HepG2 (cell line): ENCODE data around the gene C11orf86. TPM values are rescaled to one million over a fixed set of nuclear protein-coding genes. Genes with fewer than 3 reads are reported as not detected.
A peak's percentile ranks its signal among the peaks of the same experiment; 100 is the strongest.

ENCODE experiments used
- AHR ChIP-seq: IDR thresholded peaks from 2 replicates; pipeline ENCODE4 v1.6.1; 2018; ENCODE audit warnings: missing genetic modification reagents, missing compliant biosample characterization
- ATF1 ChIP-seq: IDR thresholded peaks from 2 replicates; pipeline ENCODE4 v1.6.1; 2016; ENCODE audit warnings: mild to moderate bottlenecking, control low read depth
- ATF3 ChIP-seq: sonication (generic); formaldehyde crosslinking; IDR thresholded peaks from 2 replicates; pipeline ENCODE4 v1.4.0; 2020; ENCODE audit warnings: missing genetic modification reagents
- CREB1 ChIP-seq, 2 experiments: fragments of 450-650 bp in 1 of 2; IDR thresholded peaks; 2 replicates each; pipeline ENCODE4 v1.6.1; 2016 to 2017; ENCODE audit warnings: control low read depth in 1 of 2, mild to moderate bottlenecking in 1 of 2, missing compliant biosample characterization in 1 of 2, missing genetic modification characterization in 1 of 2
- EP300 ChIP-seq, 3 experiments: sonication (generic) in 1 of 3; formaldehyde crosslinking in 1 of 3; IDR thresholded peaks; 2 replicates each; pipeline versions ENCODE4 v1.5.1 to v1.6.1; 2011 to 2020; ENCODE audit warnings: low read depth in 2 of 3, low read length in 2 of 3, borderline replicate concordance in 1 of 3, improper control_type of control experiment in 1 of 3, mild to moderate bottlenecking in 1 of 3, missing genetic modification reagents in 1 of 3, moderate library complexity in 1 of 3
- FOXC1 ChIP-seq: sonication (generic); formaldehyde crosslinking; IDR thresholded peaks from 2 replicates; pipeline ENCODE4 v1.8.0; 2022; ENCODE audit warnings: mild to moderate bottlenecking, missing genetic modification reagents, borderline replicate concordance
- FOXM1 ChIP-seq: sonication (generic); formaldehyde crosslinking; IDR thresholded peaks from 2 replicates; pipeline ENCODE4 v1.5.0; 2020; ENCODE audit warnings: missing genetic modification reagents
- IRF2 ChIP-seq: IDR thresholded peaks from 2 replicates; pipeline ENCODE4 v1.6.1; 2018; ENCODE audit warnings: missing genetic modification reagents, missing compliant biosample characterization
- ISL2 ChIP-seq: sonication (generic); formaldehyde crosslinking; IDR thresholded peaks from 2 replicates; pipeline ENCODE4 v1.5.0; 2020; ENCODE audit warnings: missing genetic modification reagents
- MED1 ChIP-seq: sonication (generic); formaldehyde crosslinking; IDR thresholded peaks from 2 replicates; pipeline ENCODE4 v1.4.0; 2020; ENCODE audit warnings: missing genetic modification reagents
- MIER3 ChIP-seq: IDR thresholded peaks from 2 replicates; pipeline ENCODE4 v1.6.1; 2016; ENCODE audit warnings: missing compliant biosample characterization, borderline replicate concordance
- MXD4 ChIP-seq: IDR thresholded peaks from 2 replicates; pipeline ENCODE4 v1.6.1; 2016; ENCODE audit warnings: mild to moderate bottlenecking, missing biosample characterization, missing genetic modification reagents
- NCOA2 ChIP-seq: sonication (generic); formaldehyde crosslinking; IDR thresholded peaks from 2 replicates; pipeline ENCODE4 v1.8.0; 2022; ENCODE audit warnings: inconsistent platforms
- NFE2 ChIP-seq: sonication (generic); formaldehyde crosslinking; IDR thresholded peaks from 2 replicates; pipeline ENCODE4 v1.4.0; 2020; ENCODE audit warnings: missing genetic modification reagents
- NFIC ChIP-seq: IDR thresholded peaks from 2 replicates; pipeline ENCODE4 v1.6.1; 2012; ENCODE audit warnings: mild to moderate bottlenecking, low read length, inconsistent platforms
- NKX3-1 ChIP-seq: sonication (generic); formaldehyde crosslinking; IDR thresholded peaks from 2 replicates; pipeline ENCODE4 v1.5.0; 2020; ENCODE audit warnings: missing genetic modification reagents
- PHF20 ChIP-seq: sonication (generic); formaldehyde crosslinking; IDR thresholded peaks from 2 replicates; pipeline ENCODE4 v1.5.0; 2020; ENCODE audit warnings: mild to moderate bottlenecking, missing genetic modification reagents
- POGZ ChIP-seq: sonication (generic); formaldehyde crosslinking; IDR thresholded peaks from 2 replicates; pipeline ENCODE4 v1.4.0; 2020; ENCODE audit warnings: mild to moderate bottlenecking, missing genetic modification reagents
- RXRB ChIP-seq: IDR thresholded peaks from 2 replicates; pipeline ENCODE4 v1.6.1; 2016; ENCODE audit warnings: borderline replicate concordance, missing genetic modification reagents, missing compliant biosample characterization
- SIX4 ChIP-seq: sonication (generic); formaldehyde crosslinking; IDR thresholded peaks from 2 replicates; pipeline ENCODE4 v1.4.0; 2020; ENCODE audit warnings: missing genetic modification reagents
- SMC3 ChIP-seq: IDR thresholded peaks from 2 replicates; pipeline ENCODE4 v1.6.1; 2011; ENCODE audit warnings: low read length, improper control_type of control experiment
- TBP ChIP-seq: sonication (generic); formaldehyde crosslinking; IDR thresholded peaks from 2 replicates; pipeline ENCODE4 v1.5.0; 2020; ENCODE audit warnings: missing genetic modification reagents
- XBP1 ChIP-seq: sonication (generic); formaldehyde crosslinking; IDR thresholded peaks from 2 replicates; pipeline ENCODE4 v1.5.0; 2020; ENCODE audit warnings: missing genetic modification reagents
- ZNF335 ChIP-seq: sonication (generic); formaldehyde crosslinking; IDR thresholded peaks from 2 replicates; pipeline ENCODE4 v1.4.0; 2020; ENCODE audit warnings: missing genetic modification reagents
- ZNF33A ChIP-seq: sonication (generic); formaldehyde crosslinking; IDR thresholded peaks from 2 replicates; pipeline ENCODE4 v1.5.1; 2020; ENCODE audit warnings: missing genetic modification reagents, mild to moderate bottlenecking, moderate library complexity, borderline replicate concordance
- ZNF7 ChIP-seq: IDR thresholded peaks from 2 replicates; pipeline ENCODE4 v1.6.1; 2016; ENCODE audit warnings: missing biosample characterization, missing genetic modification reagents
- ZNF816 ChIP-seq: sonication (generic); formaldehyde crosslinking; IDR thresholded peaks from 2 replicates; pipeline ENCODE4 v1.8.0; 2022; ENCODE audit warnings: missing genetic modification reagents, mild to moderate bottlenecking, borderline replicate concordance
- polyA plus RNA-seq, 8 experiments: library from polyadenylated mRNA; depleted of rRNA in 3 of 8; stranded (reverse) in 7 of 8; unstranded in 1 of 8; fragments of >200 nt; fragmentation: Illumina TruSeq in 4 of 8; extraction: Trizol in 4 of 8; gene quantifications; 2 replicates each; pipeline versions ENCODE4 v1.2.1 to v1.2.3, GENCODE V29; 2011 to 2016; ENCODE audit warnings: low read depth in 4 of 8, missing spikeins in 1 of 8, mixed read lengths in 1 of 8; ENCODE audit not compliant: insufficient read depth in 1 of 8
- total RNA-seq, 5 experiments: library from RNA; depleted of rRNA; stranded (reverse); fragments of >200 nt; fragmentation: Illumina TruSeq; extraction: Trizol; gene quantifications; 2 replicates each; pipeline ENCODE4 v1.2.3, GENCODE V29; 2016; ENCODE audit warnings: low read depth in 1 of 5
- TF ChIP-seq, protein P1 (sequence below): IDR thresholded peaks from 2 replicates; pipeline ENCODE4 v1.6.1; 2012; ENCODE audit warnings: low read length, improper control_type of control experiment
- TF ChIP-seq, protein P2 (sequence below): fragments of 450-650 bp; IDR thresholded peaks from 2 replicates; pipeline ENCODE4 v1.6.1; 2016

The C11orf86 gene
- total and polyA plus RNA-seq, 2 of the 13 experiments (the other 11 are each of a cell fraction or from before 2014, with no cell fraction given), result 0.11 to 0.18 TPM

GRCh38 chr11:66950112-66950535 is 25.0 kb upstream of the C11orf86 start (continued):
- TF ChIP-seq NFIC (peak; percentile 26; the same call in 1 of the 2 replicates), ATF1 (peak; percentile 72), NFE2 (CRISPR knock-in tag) (peak; percentile 86), TBP (CRISPR knock-in tag) (no peak), RXRB (CRISPR knock-in tag) (peak; percentile 53; the same call in 1 of the 2 replicates), ZNF816 (CRISPR knock-in tag) (no peak), FOXM1 (CRISPR knock-in tag) (no peak), CREB1 (IDR thresholded peaks at IDR 0.05) (peak; percentile 89), CREB1 (CRISPR knock-in tag; IDR thresholded peaks at IDR 0.05) (peak; percentile 90), ZNF33A (no peak), MED1 (CRISPR knock-in tag) (no peak), NCOA2 (CRISPR knock-in tag) (peak; percentile 11; the same call in 1 of the 2 replicates), FOXC1 (CRISPR knock-in tag) (no peak), XBP1 (no peak), PHF20 (CRISPR knock-in tag) (no peak), MIER3 (CRISPR knock-in tag) (0 out of 2 replicates have a peak, but pooled peaks have one; percentile 29), NKX3-1 (CRISPR knock-in tag) (no peak), ZNF7 (no peak), ISL2 (CRISPR knock-in tag) (no peak), AHR (CRISPR knock-in tag) (no peak), SMC3 (no peak), POGZ (CRISPR knock-in tag) (peak; percentile 39; the same call in 1 of the 2 replicates), IRF2 (CRISPR knock-in tag) (no peak), ZNF335 (CRISPR knock-in tag) (peak; percentile 39; the same call in 1 of the 2 replicates), ATF3 (peak; percentile 74), MXD4 (CRISPR knock-in tag) (no peak), EP300 (IDR thresholded peaks at IDR 0.05; ENCODE audit: low read depth in 2 of 2, low read length in 2 of 2) (peak in 1 of 2 experiments; percentile 80; a peak in 1 of 4 replicates), EP300 (CRISPR knock-in tag; IDR thresholded peaks at IDR 0.05; ENCODE audit: borderline replicate concordance) (peak; percentile 44; the same call in 1 of the 2 replicates), SIX4 (CRISPR knock-in tag) (no peak)
- TF ChIP-seq, protein P1, sequence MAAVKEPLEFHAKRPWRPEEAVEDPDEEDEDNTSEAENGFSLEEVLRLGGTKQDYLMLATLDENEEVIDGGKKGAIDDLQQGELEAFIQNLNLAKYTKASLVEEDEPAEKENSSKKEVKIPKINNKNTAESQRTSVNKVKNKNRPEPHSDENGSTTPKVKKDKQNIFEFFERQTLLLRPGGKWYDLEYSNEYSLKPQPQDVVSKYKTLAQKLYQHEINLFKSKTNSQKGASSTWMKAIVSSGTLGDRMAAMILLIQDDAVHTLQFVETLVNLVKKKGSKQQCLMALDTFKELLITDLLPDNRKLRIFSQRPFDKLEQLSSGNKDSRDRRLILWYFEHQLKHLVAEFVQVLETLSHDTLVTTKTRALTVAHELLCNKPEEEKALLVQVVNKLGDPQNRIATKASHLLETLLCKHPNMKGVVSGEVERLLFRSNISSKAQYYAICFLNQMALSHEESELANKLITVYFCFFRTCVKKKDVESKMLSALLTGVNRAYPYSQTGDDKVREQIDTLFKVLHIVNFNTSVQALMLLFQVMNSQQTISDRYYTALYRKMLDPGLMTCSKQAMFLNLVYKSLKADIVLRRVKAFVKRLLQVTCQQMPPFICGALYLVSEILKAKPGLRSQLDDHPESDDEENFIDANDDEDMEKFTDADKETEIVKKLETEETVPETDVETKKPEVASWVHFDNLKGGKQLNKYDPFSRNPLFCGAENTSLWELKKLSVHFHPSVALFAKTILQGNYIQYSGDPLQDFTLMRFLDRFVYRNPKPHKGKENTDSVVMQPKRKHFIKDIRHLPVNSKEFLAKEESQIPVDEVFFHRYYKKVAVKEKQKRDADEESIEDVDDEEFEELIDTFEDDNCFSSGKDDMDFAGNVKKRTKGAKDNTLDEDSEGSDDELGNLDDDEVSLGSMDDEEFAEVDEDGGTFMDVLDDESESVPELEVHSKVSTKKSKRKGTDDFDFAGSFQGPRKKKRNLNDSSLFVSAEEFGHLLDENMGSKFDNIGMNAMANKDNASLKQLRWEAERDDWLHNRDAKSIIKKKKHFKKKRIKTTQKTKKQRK, result no peak
- TF ChIP-seq, protein P2, sequence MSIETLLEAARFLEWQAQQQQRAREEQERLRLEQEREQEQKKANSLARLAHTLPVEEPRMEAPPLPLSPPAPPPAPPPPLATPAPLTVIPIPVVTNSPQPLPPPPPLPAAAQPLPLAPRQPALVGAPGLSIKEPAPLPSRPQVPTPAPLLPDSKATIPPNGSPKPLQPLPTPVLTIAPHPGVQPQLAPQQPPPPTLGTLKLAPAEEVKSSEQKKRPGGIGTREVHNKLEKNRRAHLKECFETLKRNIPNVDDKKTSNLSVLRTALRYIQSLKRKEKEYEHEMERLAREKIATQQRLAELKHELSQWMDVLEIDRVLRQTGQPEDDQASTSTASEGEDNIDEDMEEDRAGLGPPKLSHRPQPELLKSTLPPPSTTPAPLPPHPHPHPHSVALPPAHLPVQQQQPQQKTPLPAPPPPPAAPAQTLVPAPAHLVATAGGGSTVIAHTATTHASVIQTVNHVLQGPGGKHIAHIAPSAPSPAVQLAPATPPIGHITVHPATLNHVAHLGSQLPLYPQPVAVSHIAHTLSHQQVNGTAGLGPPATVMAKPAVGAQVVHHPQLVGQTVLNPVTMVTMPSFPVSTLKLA, result no peak
